K562 (cell line): ENCODE measurements around the gene GEMIN7. TPM values are rescaled to one million over a fixed set of nuclear protein-coding genes. Genes with fewer than 3 reads are reported as not detected.

Experiments
- BCLAF1 ChIP-seq, 2 experiments: fragments of 450-650 bp in 1 of 2; IDR thresholded peaks; 2 replicates each; pipeline ENCODE4 v1.6.1; 2011 to 2017; ENCODE audit warnings: low read depth in 2 of 2, antibody characterized with exemption in 1 of 2, borderline replicate concordance in 1 of 2, low read length in 1 of 2, mild to moderate bottlenecking in 1 of 2, mixed read lengths in 1 of 2; ENCODE audit not compliant: control insufficient read depth in 1 of 2
- BRCA1 ChIP-seq, 2 experiments: fragments of 450-650 bp in 1 of 2; sonication (generic) in 1 of 2; formaldehyde crosslinking in 1 of 2; IDR thresholded peaks; 2 replicates each; pipeline versions ENCODE4 v1.5.0 to v1.6.1; 2017 to 2020; ENCODE audit warnings: mild to moderate bottlenecking in 1 of 2, missing genetic modification reagents in 1 of 2
- CREB1 ChIP-seq, 2 experiments: sonication (generic) in 1 of 2; formaldehyde crosslinking in 1 of 2; IDR thresholded peaks; 2 replicates each; pipeline versions ENCODE4 v1.6.1 to v1.8.0; 2012 to 2022; ENCODE audit warnings: inconsistent platforms in 1 of 2, mild to moderate bottlenecking in 1 of 2, missing genetic modification reagents in 1 of 2, moderate library complexity in 1 of 2
- DACH1 ChIP-seq: fragments of 450-650 bp; IDR thresholded peaks from 2 replicates; pipeline ENCODE4 v1.6.1; 2018; ENCODE audit not compliant: partially characterized antibody
- E2F1 ChIP-seq: sonication (generic); formaldehyde crosslinking; IDR thresholded peaks from 2 replicates; pipeline ENCODE4 v1.8.1; 2023; ENCODE audit warnings: mild to moderate bottlenecking, missing genetic modification reagents, moderate library complexity
- GTF2E2 ChIP-seq: fragments of 200-800 bp; sonication (Bioruptor generic); IDR thresholded peaks from 2 replicates; pipeline ENCODE4 v1.6.1; 2016; ENCODE audit warnings: missing genetic modification characterization, missing compliant biosample characterization
- HNRNPH1 ChIP-seq: fragments of 200-400 bp; formaldehyde crosslinking; optimal IDR thresholded peaks from 2 replicates; pipeline ENCODE3; 2017; ENCODE audit warnings: low read depth, mild to moderate bottlenecking, low read length, moderate library complexity
- NCOR1 ChIP-seq: fragments of 450-650 bp; IDR thresholded peaks from 2 replicates; pipeline ENCODE4 v1.6.1; 2016; ENCODE audit warnings: mild to moderate bottlenecking, moderate library complexity
- NEUROD1 ChIP-seq: fragments of 150-350 bp; IDR thresholded peaks from 2 replicates; pipeline ENCODE4 v1.6.1; 2014; ENCODE audit warnings: borderline replicate concordance, low read length, low read depth; ENCODE audit not compliant: partially characterized antibody
- NR2C2 ChIP-seq, 2 experiments: fragments of 200-800 bp in 1 of 2; sonication (Bioruptor generic) in 1 of 2; sonication (generic) in 1 of 2; formaldehyde crosslinking in 1 of 2; IDR thresholded peaks; 2 replicates each; pipeline versions ENCODE4 v1.6.1 to v1.8.0; 2016 to 2022; ENCODE audit warnings: mild to moderate bottlenecking in 1 of 2, missing compliant biosample characterization in 1 of 2, missing genetic modification characterization in 1 of 2, missing genetic modification reagents in 1 of 2
- POLR2A ChIP-seq: fragments of 450-650 bp; conservative IDR thresholded peaks from 2 replicates; pipeline ENCODE4 v1.6.1; 2016
- SAFB2 ChIP-seq: fragments of 200-400 bp; formaldehyde crosslinking; IDR thresholded peaks from 2 replicates; pipeline ENCODE4 v1.6.1; 2018; ENCODE audit warnings: borderline replicate concordance, low read length, low read depth, moderate library complexity; ENCODE audit not compliant: severe bottlenecking
- ZC3H11A ChIP-seq: IDR thresholded peaks from 2 replicates; pipeline ENCODE4 v1.6.1; 2012; ENCODE audit warnings: low read depth, low read length, improper control_type of control experiment
- ZNF232 ChIP-seq: sonication (generic); formaldehyde crosslinking; IDR thresholded peaks from 2 replicates; pipeline ENCODE4 v1.8.0; 2022; ENCODE audit warnings: mild to moderate bottlenecking, missing genetic modification reagents
- polyA plus RNA-seq, 8 experiments: library from polyadenylated mRNA; depleted of rRNA in 4 of 8; stranded (reverse) in 5 of 8; unstranded in 3 of 8; fragments of >200 nt; fragmentation: Nextera tagmentation in 2 of 8; fragmentation: Illumina TruSeq in 1 of 8; extraction: Ambion mirVana in 2 of 8; extraction: Trizol in 1 of 8; gene quantifications; 2 replicates each; pipeline versions ENCODE4 v1.2.1 to v1.2.3, GENCODE V29; 2011 to 2014; ENCODE audit warnings: inconsistent platforms in 1 of 8, missing spikeins in 1 of 8
- total RNA-seq, 7 experiments: library from RNA; depleted of rRNA in 6 of 7; stranded (reverse); fragments of >200 nt in 6 of 7; fragmentation: Illumina TruSeq in 2 of 7; extraction: Trizol in 2 of 7; gene quantifications; 2 replicates each; pipeline versions ENCODE4 v1.2.1 to v1.2.3, GENCODE V29; 2011 to 2021; ENCODE audit warnings: low replicate concordance in 1 of 7
- TF ChIP-seq, protein P1 (sequence below): fragments of 250-450 bp; sonication (Bioruptor Pico); IDR thresholded peaks from 2 replicates; pipeline ENCODE4 v1.4.0; 2020

The GEMIN7 gene
- total and polyA plus RNA-seq, 9 of the 15 experiments (the other 6 are each of a cell fraction or from before 2014, with no cell fraction given): 23.1 to 124 (median 54.9) TPM

DNA sequence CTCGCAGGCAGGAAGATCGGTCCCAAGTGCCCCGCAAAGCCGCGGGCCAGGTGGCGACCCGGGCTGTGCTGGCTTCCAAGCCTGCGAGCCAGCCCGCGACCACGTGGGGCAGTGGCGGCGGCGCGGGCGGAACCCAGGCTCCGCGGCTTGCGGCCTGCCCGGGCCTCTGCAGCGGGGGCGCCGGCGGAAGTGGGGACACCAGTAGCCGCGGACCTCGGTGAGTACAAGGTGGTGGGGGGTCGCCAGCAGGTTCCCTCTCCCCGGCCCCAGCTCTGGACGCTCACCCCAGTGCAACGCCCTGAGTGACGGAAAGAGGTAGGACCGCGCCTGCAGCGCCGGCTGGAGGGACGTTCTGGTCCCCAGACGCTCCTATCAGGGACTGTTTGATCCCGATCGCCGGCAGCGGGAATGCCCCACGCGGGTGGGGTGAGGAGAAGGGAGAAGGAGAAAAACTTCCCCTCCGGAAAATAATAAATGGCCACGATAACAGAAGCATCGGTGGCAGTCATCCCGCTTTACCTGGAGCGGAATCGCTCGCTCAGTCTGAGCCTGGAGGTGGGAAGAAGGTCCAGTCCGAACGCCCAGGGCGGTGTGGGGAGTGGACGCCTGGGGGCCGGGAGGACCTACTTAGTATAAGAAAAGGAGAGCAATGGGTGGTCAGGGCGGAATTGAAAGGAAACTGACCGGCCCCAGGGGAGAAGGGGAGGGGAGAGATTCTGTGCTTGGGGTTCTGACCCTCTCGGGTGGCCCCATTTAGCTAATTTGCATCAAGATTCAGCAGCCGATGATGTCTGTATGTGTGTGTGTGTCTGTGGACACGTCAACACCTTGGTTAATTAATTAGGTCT, at the start of gene GEMIN7 (continued):
- TF ChIP-seq ZC3H11A (peak; percentile 96), E2F1 (CRISPR knock-in tag) (peak; percentile 80), BCLAF1 (IDR thresholded peaks at IDR 0.05; ENCODE audit: borderline replicate concordance in 1 of 2, control insufficient read depth in 1 of 2, low read depth in 2 of 2, low read length in 1 of 2) (peak in 1 of 2 experiments; percentile 94; a peak in 2 of 4 replicates), NR2C2 (CRISPR knock-in tag; IDR thresholded peaks at IDR 0.05) (peak; percentile 80; the same call in 1 of the 2 replicates), NR2C2 (tag; IDR thresholded peaks at IDR 0.05) (peak; percentile 56), POLR2A (peak; percentile 83), BRCA1 (IDR thresholded peaks at IDR 0.05) (no peak), BRCA1 (CRISPR knock-in tag; IDR thresholded peaks at IDR 0.05) (peak; percentile 79; the same call in 1 of the 2 replicates), DACH1 (peak; percentile 46), SAFB2 (no peak), HNRNPH1 (no peak), GTF2E2 (peak; percentile 97), ZNF232 (CRISPR knock-in tag) (no peak; the same call in 1 of the 2 replicates), NCOR1 (no peak), CREB1 (IDR thresholded peaks at IDR 0.05) (peak; percentile 49; the same call in 1 of the 2 replicates), CREB1 (CRISPR knock-in tag; IDR thresholded peaks at IDR 0.05) (peak; percentile 73), NEUROD1 (peak; percentile 87)
- TF ChIP-seq, protein P1, sequence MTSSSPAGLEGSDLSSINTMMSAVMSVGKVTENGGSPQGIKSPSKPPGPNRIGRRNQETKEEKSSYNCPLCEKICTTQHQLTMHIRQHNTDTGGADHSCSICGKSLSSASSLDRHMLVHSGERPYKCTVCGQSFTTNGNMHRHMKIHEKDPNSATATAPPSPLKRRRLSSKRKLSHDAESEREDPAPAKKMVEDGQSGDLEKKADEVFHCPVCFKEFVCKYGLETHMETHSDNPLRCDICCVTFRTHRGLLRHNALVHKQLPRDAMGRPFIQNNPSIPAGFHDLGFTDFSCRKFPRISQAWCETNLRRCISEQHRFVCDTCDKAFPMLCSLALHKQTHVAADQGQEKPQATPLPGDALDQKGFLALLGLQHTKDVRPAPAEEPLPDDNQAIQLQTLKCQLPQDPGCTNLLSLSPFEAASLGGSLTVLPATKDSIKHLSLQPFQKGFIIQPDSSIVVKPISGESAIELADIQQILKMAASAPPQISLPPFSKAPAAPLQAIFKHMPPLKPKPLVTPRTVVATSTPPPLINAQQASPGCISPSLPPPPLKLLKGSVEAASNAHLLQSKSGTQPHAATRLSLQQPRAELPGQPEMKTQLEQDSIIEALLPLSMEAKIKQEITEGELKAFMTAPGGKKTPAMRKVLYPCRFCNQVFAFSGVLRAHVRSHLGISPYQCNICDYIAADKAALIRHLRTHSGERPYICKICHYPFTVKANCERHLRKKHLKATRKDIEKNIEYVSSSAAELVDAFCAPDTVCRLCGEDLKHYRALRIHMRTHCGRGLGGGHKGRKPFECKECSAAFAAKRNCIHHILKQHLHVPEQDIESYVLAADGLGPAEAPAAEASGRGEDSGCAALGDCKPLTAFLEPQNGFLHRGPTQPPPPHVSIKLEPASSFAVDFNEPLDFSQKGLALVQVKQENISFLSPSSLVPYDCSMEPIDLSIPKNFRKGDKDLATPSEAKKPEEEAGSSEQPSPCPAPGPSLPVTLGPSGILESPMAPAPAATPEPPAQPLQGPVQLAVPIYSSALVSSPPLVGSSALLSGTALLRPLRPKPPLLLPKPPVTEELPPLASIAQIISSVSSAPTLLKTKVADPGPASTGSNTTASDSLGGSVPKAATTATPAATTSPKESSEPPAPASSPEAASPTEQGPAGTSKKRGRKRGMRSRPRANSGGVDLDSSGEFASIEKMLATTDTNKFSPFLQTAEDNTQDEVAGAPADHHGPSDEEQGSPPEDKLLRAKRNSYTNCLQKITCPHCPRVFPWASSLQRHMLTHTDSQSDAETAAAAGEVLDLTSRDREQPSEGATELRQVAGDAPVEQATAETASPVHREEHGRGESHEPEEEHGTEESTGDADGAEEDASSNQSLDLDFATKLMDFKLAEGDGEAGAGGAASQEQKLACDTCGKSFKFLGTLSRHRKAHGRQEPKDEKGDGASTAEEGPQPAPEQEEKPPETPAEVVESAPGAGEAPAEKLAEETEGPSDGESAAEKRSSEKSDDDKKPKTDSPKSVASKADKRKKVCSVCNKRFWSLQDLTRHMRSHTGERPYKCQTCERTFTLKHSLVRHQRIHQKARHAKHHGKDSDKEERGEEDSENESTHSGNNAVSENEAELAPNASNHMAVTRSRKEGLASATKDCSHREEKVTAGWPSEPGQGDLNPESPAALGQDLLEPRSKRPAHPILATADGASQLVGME (CRISPR knock-in tag): peak; percentile 64; the same call in 1 of the 2 replicates
